PC-9 (cell line): ENCODE results near the gene CDON. TPM values are rescaled to one million over a fixed set of nuclear protein-coding genes. Genes with fewer than 3 reads are reported as not detected.

Experiments
- BruUV-seq: library from RNA; stranded (reverse); fragments of 400-500 nt; replicated peaks from 2 replicates; lab custom pipeline; 2021; lab: Mats Ljungman, UMichigan
- CTCF ChIA-PET: fragments of 300-600 bp; sonication (Branson Sonifier 250); formaldehyde crosslinking; loops from one replicate; lab custom pipeline; 2022; ENCODE audit warnings: antibody characterized with exemption; lab: Charles Lee
- POLR2A ChIA-PET: fragments of 300-600 bp; sonication (Branson Sonifier 250); formaldehyde crosslinking; loops from one replicate; lab custom pipeline; 2022; ENCODE audit warnings: antibody characterized with exemption; ENCODE audit not compliant: unreplicated experiment; lab: Charles Lee
- DNase-seq, 2 experiments: peaks; one replicate each; pipeline versions ENCODE4 v3.0.0 to v3.0.0-alpha.2; 2015 to 2022; ENCODE audit warnings: mixed read lengths in 1 of 2
- H2AFZ ChIP-seq: fragments of 200-600 bp; sonication (generic); 2 replicates; pipeline ENCODE4 v1.8.1; 2017; ENCODE audit warnings: antibody characterized with exemption
- H3F3A ChIP-seq: fragments of 200-600 bp; sonication (generic); 2 replicates; pipeline ENCODE4 v1.8.1; 2017; ENCODE audit warnings: antibody characterized with exemption, mild to moderate bottlenecking, low read depth; ENCODE audit not compliant: insufficient read depth
- H3K27ac ChIP-seq: fragments of 200-600 bp; sonication (generic); 2 replicates; pipeline ENCODE4 v1.6.1; 2016; ENCODE audit warnings: mixed run types
- H3K27me3 ChIP-seq: fragments of 200-600 bp; sonication (generic); 2 replicates; pipeline ENCODE4 v1.6.1; 2016; ENCODE audit warnings: low read depth, mixed run types; ENCODE audit not compliant: insufficient read depth
- H3K36me3 ChIP-seq: fragments of 200-600 bp; sonication (generic); 2 replicates; pipeline ENCODE4 v1.6.1; 2016; ENCODE audit warnings: low read depth, mixed run types
- H3K4me1 ChIP-seq: fragments of 200-600 bp; sonication (generic); replicated peaks from 2 replicates; pipeline ENCODE4 v1.6.1; 2016; ENCODE audit warnings: mixed run types; ENCODE audit not compliant: insufficient read depth
- H3K4me2 ChIP-seq: fragments of 200-600 bp; sonication (generic); 2 replicates; pipeline ENCODE4 v1.6.1; 2017; ENCODE audit warnings: mixed run types
- H3K4me3 ChIP-seq: fragments of 200-600 bp; sonication (generic); 2 replicates; pipeline ENCODE4 v1.6.1; 2016; ENCODE audit warnings: mixed run types
- H3K79me2 ChIP-seq: fragments of 200-600 bp; sonication (generic); 2 replicates; pipeline ENCODE4 v1.6.1; 2017; ENCODE audit warnings: low read depth, mixed run types
- H3K9me2 ChIP-seq: fragments of 200-600 bp; sonication (generic); 2 replicates; pipeline ENCODE4 v1.8.1; 2017; ENCODE audit warnings: mild to moderate bottlenecking; ENCODE audit not compliant: insufficient read depth
- H3K9me3 ChIP-seq: fragments of 200-600 bp; sonication (generic); 2 replicates; pipeline ENCODE4 v1.8.1; 2016; ENCODE audit warnings: low read depth; ENCODE audit not compliant: insufficient read depth
- H4K20me1 ChIP-seq: fragments of 200-600 bp; sonication (generic); 2 replicates; pipeline ENCODE4 v1.8.1; 2017; ENCODE audit not compliant: insufficient read depth
- EZH2 ChIP-seq: fragments of 200-600 bp; sonication (generic); IDR thresholded peaks from 2 replicates; pipeline ENCODE4 v1.8.0; 2017; ENCODE audit warnings: antibody characterized with exemption, low read depth
- intact Hi-C: fragments of 100-400 bp; cut with micrococcal nuclease; formaldehyde crosslinking; loops from one replicate; pipeline ENCODE4 v1.10.0; 2022; ENCODE audit not compliant: unreplicated experiment
- total RNA-seq: library from RNA; stranded (reverse); gene quantifications from 2 replicates; pipeline ENCODE4 v1.2.3, GENCODE V29; 2021
- TF ChIP-seq, protein P1 (sequence below): fragments of 200-600 bp; sonication (generic); conservative IDR thresholded peaks from 2 replicates; pipeline ENCODE4 v1.6.1; 2017; ENCODE audit warnings: mixed run types, antibody characterized with exemption, mild to moderate bottlenecking, moderate library complexity

CDON gene
- total RNA-seq, 1 experiment from 2014 or later = 10.0 TPM

GRCh38 chr11:125933030-125933813, 129.4 kb downstream of the CDON start:
- Histone ChIP-seq H4K20me1 (no peaks in the 10 kb centered on the region), H3K27ac (no peak overlapping the region), H3K9me3 (no peaks in the 10 kb centered on the region), H3K4me3 (no peak overlapping the region), H3K4me2 (no peak overlapping the region), H3K36me3 (no peaks in the 10 kb centered on the region), H3F3A (no peaks in the 10 kb centered on the region), H3K27me3 (peaks cover 9% of the 10 kb centered on the region; the same call in 1 of the 2 replicates), H3K79me2 (no peaks in the 10 kb centered on the region), H3K4me1 (no peaks in the 10 kb centered on the region), H3K9me2 (no peaks in the 10 kb centered on the region), H2AFZ (no peak overlapping the region)
- intact Hi-C loops = no loop called here
- ChIA-PET POLR2A (no interaction called here), CTCF (interaction anchor here (0.6 kb wide), 1 partner anchor 268 kb away, joined by 3 read pairs; no protein-coding TSS in a partner anchor)
- no peak for TF ChIP-seq EZH2
- TF ChIP-seq, protein P1, sequence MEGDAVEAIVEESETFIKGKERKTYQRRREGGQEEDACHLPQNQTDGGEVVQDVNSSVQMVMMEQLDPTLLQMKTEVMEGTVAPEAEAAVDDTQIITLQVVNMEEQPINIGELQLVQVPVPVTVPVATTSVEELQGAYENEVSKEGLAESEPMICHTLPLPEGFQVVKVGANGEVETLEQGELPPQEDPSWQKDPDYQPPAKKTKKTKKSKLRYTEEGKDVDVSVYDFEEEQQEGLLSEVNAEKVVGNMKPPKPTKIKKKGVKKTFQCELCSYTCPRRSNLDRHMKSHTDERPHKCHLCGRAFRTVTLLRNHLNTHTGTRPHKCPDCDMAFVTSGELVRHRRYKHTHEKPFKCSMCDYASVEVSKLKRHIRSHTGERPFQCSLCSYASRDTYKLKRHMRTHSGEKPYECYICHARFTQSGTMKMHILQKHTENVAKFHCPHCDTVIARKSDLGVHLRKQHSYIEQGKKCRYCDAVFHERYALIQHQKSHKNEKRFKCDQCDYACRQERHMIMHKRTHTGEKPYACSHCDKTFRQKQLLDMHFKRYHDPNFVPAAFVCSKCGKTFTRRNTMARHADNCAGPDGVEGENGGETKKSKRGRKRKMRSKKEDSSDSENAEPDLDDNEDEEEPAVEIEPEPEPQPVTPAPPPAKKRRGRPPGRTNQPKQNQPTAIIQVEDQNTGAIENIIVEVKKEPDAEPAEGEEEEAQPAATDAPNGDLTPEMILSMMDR = no peak
- DNase-seq = no peak
- no TSS peak for BruUV-seq

DNA sequence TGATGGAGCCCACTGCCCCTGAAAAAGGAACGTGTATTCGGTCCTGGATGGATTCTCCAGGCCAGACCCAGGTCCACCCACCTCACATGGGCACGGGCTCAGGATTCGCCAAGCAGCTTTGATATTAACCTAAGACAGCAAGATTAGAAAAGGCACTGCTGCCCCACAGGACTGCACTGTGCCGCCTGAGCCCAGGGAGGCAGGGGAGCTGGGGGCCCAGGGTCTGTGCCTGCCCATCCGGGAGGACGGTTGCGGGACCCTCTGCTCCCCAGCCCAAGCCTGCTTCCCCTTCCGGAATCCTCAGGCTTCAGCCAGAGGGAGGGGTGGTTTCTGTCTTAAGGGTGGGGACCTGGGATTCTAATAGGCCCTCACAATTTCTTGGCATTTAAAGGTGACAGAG, 130.4 kb downstream of the CDON start:
- H2AFZ ChIP-seq = no peak overlapping the region
- H3K4me3 ChIP-seq = no peak overlapping the region
- H3K4me2 ChIP-seq = no peak overlapping the region
- ChIA-PET POLR2A (no interaction called here), CTCF (no interaction called here)
- intact Hi-C loops = no loop called here
- TF ChIP-seq, protein P1 = no peak
- no peak for TF ChIP-seq EZH2
- no TSS peak for BruUV-seq
- H4K20me1 ChIP-seq = no peaks in the 10 kb centered on the region
- no peaks in the 10 kb centered on the region for H3K79me2 ChIP-seq
- H3K9me3 ChIP-seq = no peaks in the 10 kb centered on the region
- H3K4me1 ChIP-seq = no peaks in the 10 kb centered on the region
- no peaks in the 10 kb centered on the region for H3F3A ChIP-seq
- no peaks in the 10 kb centered on the region for H3K36me3 ChIP-seq
- peaks cover 9% of the 10 kb centered on the region; the same call in 1 of the 2 replicates for H3K27me3 ChIP-seq
- H3K27ac ChIP-seq = no peak overlapping the region
- DNase-seq = no peak
- no peaks in the 10 kb centered on the region for H3K9me2 ChIP-seq

GRCh38 chr11:125931668-125932067, 131.0 kb downstream of the CDON start:
- Histone ChIP-seq H3F3A (no peaks in the 10 kb centered on the region), H3K4me3 (no peak overlapping the region), H3K4me1 (no peaks in the 10 kb centered on the region), H4K20me1 (no peaks in the 10 kb centered on the region), H3K27me3 (peaks cover 9% of the 10 kb centered on the region; the same call in 1 of the 2 replicates), H3K27ac (no peak overlapping the region), H3K9me3 (no peaks in the 10 kb centered on the region), H2AFZ (no peak overlapping the region), H3K4me2 (no peak overlapping the region), H3K9me2 (no peaks in the 10 kb centered on the region), H3K79me2 (no peaks in the 10 kb centered on the region), H3K36me3 (no peaks in the 10 kb centered on the region)
- POLR2A ChIA-PET = no interaction called here
- intact Hi-C loops = no loop called here
- no TSS peak for BruUV-seq
- DNase-seq = no peak
- no peak for TF ChIP-seq EZH2
- TF ChIP-seq, protein P1 = no peak
- CTCF ChIA-PET = no interaction called here
